WTC11 (cell line): ENCODE data around the gene MYO18B.

Experiments
- ELF4 ChIP-seq: sonication (generic); formaldehyde crosslinking; IDR thresholded peaks from 2 replicates; pipeline ENCODE4 v1.8.1; 2022; ENCODE audit warnings: low read depth, mild to moderate bottlenecking, moderate library complexity, missing genetic modification reagents
- NFYB ChIP-seq: sonication (generic); formaldehyde crosslinking; conservative IDR thresholded peaks from 2 replicates; pipeline ENCODE4 v1.8.0; 2022; ENCODE audit warnings: low read depth, missing genetic modification reagents
- RORB ChIP-seq: fragments of 250-450 bp; sonication (Bioruptor Pico); IDR thresholded peaks from 2 replicates; pipeline ENCODE4 v1.9.0; 2021; ENCODE audit warnings: mild to moderate bottlenecking
- ZNF232 ChIP-seq: sonication (generic); formaldehyde crosslinking; IDR thresholded peaks from 2 replicates; pipeline ENCODE4 v1.8.0; 2022; ENCODE audit warnings: mild to moderate bottlenecking, missing genetic modification reagents
- TF ChIP-seq, protein P1 (sequence below): fragments of 200-600 bp; IDR thresholded peaks from 2 replicates; pipeline ENCODE4 v1.8.0; 2022; ENCODE audit warnings: antibody characterized with exemption
- TF ChIP-seq, protein P2 (sequence below): sonication (generic); formaldehyde crosslinking; IDR thresholded peaks from 2 replicates; pipeline ENCODE4 v1.8.0; 2023; ENCODE audit warnings: missing genetic modification reagents, mild to moderate bottlenecking, borderline replicate concordance
- TF ChIP-seq, protein P3 (sequence below): sonication (generic); formaldehyde crosslinking; IDR thresholded peaks from 2 replicates; pipeline ENCODE4 v1.8.0; 2022; ENCODE audit warnings: mild to moderate bottlenecking, missing genetic modification reagents
- TF ChIP-seq, protein P4 (sequence below): sonication (generic); formaldehyde crosslinking; IDR thresholded peaks from 2 replicates; pipeline ENCODE4 v1.8.0; 2022; ENCODE audit warnings: mild to moderate bottlenecking, missing genetic modification reagents
- TF ChIP-seq, protein P5 (sequence below): sonication (generic); formaldehyde crosslinking; IDR thresholded peaks from 2 replicates; pipeline ENCODE4 v1.8.0; 2022; ENCODE audit warnings: mild to moderate bottlenecking, missing genetic modification reagents

DNA sequence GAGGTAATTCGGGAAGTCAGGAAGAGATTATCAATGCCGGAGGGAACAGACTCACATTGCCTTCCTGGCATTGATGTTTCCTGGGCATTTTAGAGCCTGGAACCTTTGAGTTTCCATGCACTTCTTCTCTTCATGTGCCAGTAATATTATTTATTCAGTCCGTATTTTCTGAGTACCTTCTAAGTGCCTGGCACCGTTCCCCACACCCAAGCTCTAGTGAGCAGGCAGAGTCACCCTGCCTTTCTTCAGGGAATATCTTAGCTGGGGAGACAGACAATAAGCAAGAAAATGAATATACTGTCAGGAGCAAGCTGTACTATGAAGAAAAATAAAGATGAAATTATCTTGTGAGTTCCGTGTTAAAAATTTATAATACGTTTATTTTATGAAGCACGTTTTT, 291.1 kb downstream of the MYO18B start:
- TF ChIP-seq, protein P1, sequence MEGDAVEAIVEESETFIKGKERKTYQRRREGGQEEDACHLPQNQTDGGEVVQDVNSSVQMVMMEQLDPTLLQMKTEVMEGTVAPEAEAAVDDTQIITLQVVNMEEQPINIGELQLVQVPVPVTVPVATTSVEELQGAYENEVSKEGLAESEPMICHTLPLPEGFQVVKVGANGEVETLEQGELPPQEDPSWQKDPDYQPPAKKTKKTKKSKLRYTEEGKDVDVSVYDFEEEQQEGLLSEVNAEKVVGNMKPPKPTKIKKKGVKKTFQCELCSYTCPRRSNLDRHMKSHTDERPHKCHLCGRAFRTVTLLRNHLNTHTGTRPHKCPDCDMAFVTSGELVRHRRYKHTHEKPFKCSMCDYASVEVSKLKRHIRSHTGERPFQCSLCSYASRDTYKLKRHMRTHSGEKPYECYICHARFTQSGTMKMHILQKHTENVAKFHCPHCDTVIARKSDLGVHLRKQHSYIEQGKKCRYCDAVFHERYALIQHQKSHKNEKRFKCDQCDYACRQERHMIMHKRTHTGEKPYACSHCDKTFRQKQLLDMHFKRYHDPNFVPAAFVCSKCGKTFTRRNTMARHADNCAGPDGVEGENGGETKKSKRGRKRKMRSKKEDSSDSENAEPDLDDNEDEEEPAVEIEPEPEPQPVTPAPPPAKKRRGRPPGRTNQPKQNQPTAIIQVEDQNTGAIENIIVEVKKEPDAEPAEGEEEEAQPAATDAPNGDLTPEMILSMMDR, result no peak
- TF ChIP-seq, protein P2, sequence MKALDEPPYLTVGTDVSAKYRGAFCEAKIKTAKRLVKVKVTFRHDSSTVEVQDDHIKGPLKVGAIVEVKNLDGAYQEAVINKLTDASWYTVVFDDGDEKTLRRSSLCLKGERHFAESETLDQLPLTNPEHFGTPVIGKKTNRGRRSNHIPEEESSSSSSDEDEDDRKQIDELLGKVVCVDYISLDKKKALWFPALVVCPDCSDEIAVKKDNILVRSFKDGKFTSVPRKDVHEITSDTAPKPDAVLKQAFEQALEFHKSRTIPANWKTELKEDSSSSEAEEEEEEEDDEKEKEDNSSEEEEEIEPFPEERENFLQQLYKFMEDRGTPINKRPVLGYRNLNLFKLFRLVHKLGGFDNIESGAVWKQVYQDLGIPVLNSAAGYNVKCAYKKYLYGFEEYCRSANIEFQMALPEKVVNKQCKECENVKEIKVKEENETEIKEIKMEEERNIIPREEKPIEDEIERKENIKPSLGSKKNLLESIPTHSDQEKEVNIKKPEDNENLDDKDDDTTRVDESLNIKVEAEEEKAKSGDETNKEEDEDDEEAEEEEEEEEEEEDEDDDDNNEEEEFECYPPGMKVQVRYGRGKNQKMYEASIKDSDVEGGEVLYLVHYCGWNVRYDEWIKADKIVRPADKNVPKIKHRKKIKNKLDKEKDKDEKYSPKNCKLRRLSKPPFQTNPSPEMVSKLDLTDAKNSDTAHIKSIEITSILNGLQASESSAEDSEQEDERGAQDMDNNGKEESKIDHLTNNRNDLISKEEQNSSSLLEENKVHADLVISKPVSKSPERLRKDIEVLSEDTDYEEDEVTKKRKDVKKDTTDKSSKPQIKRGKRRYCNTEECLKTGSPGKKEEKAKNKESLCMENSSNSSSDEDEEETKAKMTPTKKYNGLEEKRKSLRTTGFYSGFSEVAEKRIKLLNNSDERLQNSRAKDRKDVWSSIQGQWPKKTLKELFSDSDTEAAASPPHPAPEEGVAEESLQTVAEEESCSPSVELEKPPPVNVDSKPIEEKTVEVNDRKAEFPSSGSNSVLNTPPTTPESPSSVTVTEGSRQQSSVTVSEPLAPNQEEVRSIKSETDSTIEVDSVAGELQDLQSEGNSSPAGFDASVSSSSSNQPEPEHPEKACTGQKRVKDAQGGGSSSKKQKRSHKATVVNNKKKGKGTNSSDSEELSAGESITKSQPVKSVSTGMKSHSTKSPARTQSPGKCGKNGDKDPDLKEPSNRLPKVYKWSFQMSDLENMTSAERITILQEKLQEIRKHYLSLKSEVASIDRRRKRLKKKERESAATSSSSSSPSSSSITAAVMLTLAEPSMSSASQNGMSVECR (CRISPR knock-in tag), result no peak
- no peak for TF ChIP-seq ZNF232 (CRISPR knock-in tag)
- TF ChIP-seq, protein P3, sequence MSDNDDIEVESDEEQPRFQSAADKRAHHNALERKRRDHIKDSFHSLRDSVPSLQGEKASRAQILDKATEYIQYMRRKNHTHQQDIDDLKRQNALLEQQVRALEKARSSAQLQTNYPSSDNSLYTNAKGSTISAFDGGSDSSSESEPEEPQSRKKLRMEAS (CRISPR knock-in tag), result no peak
- no peak for TF ChIP-seq RORB (CRISPR knock-in tag)
- TF ChIP-seq, protein P4, sequence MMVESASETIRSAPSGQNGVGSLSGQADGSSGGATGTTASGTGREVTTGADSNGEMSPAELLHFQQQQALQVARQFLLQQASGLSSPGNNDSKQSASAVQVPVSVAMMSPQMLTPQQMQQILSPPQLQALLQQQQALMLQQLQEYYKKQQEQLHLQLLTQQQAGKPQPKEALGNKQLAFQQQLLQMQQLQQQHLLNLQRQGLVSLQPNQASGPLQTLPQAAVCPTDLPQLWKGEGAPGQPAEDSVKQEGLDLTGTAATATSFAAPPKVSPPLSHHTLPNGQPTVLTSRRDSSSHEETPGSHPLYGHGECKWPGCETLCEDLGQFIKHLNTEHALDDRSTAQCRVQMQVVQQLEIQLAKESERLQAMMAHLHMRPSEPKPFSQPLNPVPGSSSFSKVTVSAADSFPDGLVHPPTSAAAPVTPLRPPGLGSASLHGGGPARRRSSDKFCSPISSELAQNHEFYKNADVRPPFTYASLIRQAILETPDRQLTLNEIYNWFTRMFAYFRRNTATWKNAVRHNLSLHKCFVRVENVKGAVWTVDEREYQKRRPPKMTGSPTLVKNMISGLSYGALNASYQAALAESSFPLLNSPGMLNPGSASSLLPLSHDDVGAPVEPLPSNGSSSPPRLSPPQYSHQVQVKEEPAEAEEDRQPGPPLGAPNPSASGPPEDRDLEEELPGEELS (CRISPR knock-in tag), result no peak
- TF ChIP-seq, protein P5, sequence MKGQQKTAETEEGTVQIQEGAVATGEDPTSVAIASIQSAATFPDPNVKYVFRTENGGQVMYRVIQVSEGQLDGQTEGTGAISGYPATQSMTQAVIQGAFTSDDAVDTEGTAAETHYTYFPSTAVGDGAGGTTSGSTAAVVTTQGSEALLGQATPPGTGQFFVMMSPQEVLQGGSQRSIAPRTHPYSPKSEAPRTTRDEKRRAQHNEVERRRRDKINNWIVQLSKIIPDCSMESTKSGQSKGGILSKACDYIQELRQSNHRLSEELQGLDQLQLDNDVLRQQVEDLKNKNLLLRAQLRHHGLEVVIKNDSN (CRISPR knock-in tag), result no peak
- TF ChIP-seq NFYB (CRISPR knock-in tag), result no peak
- no peak for TF ChIP-seq ELF4 (CRISPR knock-in tag)
